GM19043 (cell line): ENCODE data around the gene SIRT3.

Source experiments
- ATAC-seq: cut with Tn5 transposase; IDR thresholded peaks from one replicate; pipeline ENCODE4 v1.9.1; 2021; ENCODE audit warnings: low read depth; ENCODE audit not compliant: unreplicated experiment

Gene SIRT3

DNA sequence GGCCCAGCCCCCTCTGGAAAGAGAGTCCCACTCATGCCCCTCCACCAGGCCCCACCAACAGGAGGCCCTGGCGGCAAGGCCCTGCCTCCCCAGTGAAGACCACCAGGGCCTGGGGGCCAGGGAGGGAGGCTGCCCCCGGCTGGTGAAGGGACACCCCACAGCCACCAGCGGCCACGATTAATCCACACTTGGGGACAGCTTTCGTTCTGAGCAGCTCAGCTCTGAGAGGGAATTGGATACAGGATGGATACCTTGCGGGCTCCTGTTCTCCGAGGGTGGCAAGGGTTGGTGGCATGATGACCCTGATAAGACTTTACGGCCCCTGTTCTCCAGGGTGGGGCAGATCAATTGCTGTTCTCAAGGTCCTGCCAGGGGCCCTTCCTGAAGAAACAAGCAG, 35.2 kb upstream of the SIRT3 start:
- no peak for ATAC-seq

DNA sequence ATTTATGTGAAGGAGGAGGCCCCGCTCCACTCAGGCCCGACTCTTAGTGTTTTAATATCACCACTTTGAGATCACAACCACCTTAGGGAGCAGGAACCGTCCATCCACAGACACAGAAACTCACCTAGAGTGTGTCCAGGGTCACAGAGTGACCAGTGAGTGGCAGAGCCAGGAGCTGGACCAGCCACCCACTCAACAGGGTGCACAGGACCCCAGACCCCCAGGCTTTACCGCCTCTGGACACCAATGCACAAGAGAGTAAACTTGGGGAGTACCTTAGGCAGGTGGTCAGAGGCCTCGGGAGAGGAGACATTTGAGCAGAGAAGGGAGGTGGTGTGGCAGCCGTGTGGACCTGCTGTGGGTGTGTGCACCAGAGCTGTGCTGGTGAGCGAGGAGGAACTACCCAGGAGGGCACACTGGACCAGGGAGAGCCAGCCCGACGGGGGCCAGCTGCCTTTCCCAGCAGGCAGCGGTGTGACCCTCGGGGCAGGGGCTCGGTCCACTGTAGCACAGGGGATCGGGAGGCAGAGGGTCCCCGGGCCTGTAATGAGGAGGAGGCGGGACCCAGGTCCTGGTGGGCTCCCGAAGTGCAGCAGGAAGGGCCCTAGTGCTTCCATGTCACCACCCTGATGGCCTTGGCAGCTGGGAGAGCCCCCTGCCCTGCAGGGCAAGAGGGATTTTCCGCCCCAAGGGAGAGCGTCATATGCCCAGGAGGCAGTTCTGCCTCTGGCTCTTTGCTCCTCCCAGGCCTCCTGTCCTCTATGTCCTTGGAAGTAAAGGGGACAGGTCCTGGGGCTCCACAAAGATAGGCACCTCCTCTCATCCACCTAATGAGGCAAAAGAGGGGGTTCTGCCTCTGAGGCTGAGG, 34.5 kb upstream of the SIRT3 start:
- ATAC-seq, result no peak

DNA sequence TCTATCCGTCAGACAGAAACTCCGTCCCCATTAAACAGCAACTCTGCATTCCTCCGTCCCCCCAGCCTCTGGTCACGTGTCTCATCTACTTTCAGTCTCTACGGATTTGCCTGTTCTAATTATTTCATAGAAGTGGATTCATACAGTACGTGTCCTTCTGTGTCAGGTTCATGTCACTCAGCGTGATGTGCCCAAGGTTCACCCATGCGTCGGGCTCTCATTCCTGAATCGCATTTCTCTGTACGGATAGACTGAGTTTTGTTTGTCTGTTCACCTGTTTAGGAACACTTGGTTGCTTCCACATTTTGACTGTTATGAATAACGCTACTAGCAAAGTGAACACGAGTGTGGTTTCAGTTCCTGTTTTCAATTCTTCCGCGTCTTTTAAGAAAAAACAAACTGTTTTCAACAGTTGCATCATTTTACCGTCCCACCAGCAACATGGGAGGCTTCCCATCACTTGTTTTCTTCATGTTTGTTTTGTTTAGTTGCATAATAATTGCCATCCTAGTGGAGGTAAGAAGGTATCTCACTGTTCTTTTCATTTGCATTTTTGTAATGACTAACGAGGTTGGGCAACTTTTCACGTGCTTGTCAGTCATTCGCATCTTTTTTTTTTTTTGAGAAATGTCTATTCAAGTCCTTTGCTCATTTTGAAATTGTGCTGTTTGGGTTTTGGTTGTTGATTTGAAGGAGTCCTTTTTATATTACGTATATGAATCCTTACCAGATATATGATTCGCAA, 33.2 kb upstream of the SIRT3 start:
- ATAC-seq, result peak; percentile 76

DNA sequence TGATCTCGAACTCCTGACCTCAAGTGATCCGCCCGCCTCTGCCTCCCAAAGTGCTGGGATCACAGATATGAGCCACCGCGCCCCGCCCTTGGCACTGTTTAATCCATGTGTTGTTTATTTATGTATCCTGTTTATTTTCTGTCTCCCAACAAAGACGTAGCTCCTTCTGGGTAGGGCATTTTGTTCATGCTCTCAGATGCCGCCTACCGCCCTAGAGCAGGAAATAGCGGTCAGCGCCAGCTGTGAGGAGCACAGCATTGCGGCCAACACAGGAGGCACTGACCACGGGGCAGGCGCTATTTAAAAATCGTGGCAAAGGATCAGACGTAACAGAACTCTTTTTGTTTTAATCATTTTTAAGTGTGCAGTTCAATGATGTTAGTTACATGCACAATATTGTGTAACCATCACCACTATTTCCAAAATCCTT, 32.6 kb upstream of the SIRT3 start:
- ATAC-seq, result peak; percentile 29

DNA sequence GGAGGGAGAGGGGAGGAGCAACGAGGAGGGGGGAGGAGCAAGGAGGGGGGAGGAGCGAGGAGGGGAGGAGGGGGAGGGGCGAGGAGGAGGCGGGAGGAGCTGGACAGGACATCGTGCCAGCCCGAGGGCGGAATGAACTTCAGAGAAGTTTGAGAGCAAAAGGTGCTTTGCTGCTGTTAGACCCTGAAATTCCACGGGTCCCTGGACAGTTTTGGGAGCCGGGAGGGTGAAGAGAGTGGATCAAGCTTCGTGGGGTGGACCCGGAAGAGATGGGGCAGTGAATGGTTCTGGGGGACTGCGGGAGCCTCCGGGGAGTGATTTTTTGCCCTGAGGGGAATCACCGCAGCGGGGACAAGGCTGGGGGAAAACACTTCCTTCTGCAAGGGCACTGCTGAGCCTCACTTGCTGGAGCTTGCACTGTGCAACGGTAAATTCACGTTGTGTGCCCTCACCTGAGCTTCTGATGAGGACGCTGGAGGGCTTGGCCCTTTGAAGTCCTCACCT, 31.4 kb upstream of the SIRT3 start:
- ATAC-seq, result no peak

DNA sequence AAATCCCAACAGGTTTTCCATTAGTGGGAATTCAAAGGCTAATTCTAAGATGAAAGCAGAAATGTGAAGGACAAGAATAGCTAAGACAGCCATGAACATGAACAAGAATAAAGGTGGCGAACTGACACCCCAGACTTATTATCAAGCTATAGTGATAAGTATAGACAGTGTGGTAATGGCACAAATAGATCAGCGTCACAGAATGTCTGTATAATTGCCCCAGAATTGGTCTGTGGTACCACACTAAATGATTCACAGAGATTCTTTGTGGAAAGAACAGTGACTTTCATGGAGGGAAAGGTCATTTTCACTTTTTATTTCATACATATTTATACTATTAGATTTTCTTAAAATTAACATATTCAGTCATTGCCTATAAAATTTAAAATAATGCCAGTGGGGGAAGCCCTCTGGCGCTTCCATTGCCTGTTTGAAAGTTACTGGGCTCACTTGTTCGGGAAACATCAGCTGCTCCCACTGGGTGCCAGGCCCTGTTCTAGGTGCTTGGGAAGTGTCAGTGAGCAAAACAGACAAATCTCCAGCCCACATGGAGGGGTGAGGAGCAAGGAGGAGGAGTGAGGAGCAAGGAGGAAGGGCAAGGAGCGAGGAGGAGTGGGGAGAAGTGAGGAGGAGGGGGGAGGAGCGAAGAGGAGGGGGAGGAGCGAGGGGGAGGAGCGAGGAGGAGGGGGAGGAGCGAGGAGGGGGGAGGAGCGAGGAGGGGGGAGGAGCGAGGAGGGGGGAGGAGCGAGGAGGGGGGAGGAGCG, 30.7 kb upstream of the SIRT3 start:
- ATAC-seq, result no peak

DNA sequence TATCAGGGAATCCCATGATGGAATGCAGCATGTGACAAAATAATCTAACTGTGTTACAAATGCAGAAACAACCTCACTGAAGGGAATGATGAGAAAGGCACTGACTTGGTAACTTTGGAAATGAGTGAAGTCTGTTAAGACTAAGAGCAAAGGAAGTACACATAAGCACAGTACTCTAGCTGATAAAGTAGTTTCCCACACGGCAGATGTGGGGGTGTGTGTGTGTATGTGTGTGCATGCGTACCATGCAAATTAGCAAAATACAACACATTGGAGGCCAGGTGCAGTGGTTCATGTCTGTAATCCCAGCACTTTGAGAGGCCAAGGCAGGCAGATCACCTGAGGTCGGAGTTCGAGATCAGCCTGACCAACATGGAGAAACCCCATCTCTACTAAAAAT, 25.5 kb upstream of the SIRT3 start:
- no peak for ATAC-seq

DNA sequence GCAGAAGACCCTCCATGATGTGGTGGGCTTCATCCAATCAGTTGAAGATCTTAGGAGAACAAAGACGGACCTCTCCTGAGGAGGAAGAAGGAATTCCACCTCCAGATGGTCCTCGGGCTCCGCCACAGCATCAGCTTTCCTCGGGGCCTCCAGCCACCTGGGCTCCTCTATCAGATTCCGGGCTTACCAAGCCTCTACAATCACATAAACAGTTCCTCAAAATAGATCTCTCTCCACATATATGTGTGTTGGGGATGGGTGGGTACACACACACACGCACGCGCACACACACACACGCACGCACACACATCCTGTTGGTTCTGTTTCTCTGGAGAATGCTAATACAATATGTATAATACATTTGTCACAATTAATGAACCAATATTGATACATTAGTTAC, 23.3 kb upstream of the SIRT3 start:
- ATAC-seq, result no peak

DNA sequence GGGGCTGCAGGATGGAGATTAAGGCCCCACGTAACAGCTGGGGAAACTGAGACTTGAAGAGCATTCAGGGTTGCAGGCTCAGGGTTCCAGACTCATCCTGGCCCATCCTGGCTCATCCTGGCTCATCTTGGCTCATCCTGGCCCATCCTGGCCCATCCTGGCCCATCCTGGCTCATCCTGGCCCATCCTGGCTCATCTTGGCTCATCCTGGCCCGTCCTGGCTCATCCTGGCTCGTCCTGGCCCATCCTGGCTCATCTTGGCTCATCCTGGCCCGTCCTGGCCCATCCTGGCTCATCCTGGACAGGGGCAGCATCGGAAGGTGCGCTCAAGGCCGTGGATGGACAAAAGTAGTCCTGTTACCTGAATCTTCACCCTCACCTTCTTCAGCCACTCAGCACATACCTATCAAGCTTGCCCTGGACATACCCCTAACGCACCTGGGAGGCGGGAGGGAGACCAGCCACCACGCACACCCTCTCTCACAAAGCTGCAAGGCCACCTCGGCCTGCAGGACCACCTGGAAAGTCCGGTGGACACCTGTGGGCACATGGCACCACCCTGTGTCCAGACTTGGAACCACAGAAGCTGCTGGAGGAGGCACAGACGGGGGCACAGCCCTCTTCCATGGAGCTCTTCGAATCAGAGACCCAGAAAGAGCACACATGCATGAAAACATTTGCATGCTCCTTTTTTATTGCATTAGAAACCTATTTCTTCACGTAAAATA, 21.8 kb upstream of the SIRT3 start:
- no peak for ATAC-seq

DNA sequence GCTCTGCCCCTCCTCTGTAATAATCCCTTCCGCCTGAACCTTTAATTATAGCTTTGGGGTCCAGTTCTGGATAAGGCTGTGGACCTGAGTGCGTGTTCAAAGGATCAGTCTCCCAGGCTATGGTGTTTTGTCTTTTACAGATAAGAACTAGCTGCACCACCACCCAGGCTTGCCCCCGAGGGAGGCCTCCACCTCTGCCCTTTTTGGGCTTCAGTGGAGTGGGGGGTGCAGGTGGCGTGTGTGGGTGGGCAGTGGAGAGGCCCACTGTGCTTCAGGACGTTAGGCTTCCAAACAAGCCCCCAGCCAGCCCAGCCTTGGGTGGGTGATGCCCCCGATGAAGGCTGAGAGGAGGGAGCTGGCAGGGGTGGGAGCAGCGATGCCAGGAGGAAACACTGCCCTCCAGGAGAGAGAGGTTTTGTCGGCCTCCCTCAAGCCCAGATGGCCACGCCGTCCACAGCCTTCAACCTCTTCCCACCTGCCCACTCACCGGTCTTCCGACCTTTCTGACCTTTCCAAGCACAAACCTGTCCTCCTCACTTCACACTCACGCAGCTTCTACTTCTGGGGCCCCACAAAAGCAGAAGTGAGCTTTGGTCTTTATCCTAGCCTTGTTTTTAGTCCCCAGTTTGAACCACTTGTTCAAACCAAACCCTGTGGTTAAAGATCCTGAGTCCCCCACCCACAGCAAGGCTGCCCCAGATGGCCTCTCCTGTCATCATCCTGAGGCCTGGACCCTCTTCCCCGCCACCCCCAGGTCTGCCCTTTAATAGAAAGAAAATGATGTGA, 21.0 kb upstream of the SIRT3 start:
- no peak for ATAC-seq

DNA sequence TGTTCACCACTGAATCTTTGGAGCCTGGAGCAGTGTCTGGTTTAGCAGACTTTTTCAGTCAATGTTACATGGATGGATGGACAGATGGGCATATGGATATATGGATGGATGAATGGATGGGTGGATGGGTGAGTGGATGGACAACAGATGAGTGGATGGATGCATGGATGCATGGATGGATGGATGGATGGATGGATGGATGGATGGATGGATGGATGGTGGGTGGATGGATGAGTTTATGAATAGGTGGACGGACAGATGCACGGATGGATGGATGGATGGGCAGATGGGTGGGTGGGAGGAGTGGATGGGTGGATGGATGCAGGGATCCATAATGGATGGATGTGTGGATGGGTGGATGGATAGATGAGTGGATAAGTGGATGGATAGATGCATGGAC, 19.7 kb upstream of the SIRT3 start:
- ATAC-seq, result no peak

DNA sequence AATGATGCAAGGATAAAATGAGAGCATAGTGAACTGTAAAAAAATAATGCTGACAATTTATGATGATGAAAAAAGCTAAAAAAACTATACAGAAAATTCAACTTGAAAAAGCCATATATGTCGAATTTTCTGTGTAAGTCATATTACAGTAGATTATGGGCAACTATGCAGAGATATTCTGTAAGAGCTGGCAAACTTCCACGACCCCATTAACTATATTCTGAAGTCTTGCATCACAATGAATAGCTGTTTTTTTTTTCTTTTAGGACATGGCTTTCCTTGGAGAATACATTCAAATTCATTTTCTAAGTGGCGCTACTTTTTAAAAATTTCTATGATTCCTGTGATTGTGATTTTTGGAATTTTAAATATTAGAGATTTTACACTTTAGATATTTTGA, 19.0 kb upstream of the SIRT3 start:
- no peak for ATAC-seq

DNA sequence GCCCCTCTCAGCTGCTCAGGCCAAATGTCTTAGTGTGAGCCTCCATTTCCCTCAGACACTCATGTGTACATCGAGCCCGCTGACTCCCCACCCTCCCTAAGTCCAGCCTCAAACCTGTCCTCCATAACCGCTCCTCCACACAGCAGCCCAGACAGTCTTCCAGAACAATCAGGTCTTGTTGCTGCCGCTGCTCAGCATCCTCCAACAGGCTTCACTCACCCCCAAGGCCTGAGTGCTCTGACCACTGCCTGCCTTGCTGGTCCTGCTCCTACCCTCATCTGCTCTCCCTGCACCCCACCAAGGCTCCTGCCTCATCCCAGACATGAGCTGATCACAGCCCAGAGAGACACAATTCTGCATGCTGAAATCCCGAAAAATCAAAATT, 17.7 kb upstream of the SIRT3 start:
- no peak for ATAC-seq

DNA sequence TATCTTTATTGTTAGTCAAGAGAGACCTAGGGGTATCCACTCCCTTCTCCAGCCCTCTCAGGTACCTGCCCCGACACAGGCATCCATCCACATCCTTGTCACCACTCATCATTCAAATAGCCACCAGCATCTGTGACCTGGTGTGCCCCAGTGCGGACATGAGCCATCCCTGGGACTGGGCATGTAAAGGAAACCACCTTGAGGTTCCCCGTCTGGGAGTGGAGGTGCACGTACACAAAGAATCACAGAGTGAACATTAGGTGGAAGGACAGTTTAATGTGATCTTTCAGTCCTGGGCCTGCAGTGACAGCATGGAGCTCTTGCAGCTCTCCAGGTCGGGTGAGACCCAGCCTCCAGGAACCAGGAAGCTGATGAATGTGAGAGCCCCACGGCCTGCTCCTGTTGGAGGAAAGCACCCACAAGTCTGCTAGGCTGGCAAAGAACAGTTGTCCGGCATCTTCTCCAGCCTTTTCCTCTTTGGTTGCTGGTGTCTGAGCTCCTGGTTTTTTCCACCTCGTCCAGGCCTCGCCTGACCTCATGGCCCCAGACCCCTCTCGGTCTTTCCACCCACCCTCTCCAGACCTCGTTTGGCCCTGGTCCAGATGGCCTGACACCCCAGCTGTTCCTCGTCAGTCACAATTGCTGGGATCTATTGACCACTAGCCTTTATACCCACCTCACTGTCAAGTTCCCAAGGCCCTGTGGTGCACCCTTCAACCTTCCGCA, 17.2 kb upstream of the SIRT3 start:
- ATAC-seq, result no peak

DNA sequence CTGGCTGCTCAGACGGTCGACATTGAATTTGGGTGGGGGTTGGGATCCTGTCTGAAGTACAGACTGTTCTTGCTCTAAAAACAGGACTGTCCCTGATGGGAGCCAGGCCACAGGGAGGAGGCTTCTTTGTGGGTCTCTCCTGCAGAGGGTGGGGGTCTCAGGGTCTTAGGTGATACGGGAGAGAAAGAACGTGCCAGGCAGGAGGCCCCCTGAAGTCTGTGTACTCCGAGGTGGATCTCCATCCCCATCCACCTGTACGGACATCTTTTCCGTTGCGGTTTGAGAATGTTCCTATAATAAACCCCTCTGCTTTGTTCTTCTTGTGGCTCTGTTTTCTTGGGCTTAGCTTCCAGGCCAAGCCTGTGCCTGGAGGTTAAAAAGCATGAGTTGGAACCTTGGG, 16.5 kb upstream of the SIRT3 start:
- no peak for ATAC-seq

DNA sequence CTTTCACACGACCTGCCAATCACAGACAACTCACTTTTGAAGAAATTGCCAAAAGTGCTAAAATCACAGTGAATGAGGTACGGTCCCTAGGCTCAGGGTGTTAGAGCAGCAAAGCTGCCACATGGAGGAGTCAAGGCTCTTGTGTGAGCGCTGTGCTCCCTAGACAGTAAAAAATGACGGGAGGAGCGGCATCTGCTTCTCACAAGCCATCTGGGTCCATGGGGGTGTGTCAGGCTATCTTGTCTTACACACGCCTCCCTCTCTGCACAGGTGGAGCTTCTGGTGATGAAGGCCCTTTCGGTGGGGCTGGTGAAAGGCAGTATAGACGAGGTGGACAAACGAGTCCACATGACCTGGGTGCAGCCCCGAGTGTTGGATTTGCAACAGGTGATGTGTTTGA, 15.4 kb upstream of the SIRT3 start:
- no peak for ATAC-seq

DNA sequence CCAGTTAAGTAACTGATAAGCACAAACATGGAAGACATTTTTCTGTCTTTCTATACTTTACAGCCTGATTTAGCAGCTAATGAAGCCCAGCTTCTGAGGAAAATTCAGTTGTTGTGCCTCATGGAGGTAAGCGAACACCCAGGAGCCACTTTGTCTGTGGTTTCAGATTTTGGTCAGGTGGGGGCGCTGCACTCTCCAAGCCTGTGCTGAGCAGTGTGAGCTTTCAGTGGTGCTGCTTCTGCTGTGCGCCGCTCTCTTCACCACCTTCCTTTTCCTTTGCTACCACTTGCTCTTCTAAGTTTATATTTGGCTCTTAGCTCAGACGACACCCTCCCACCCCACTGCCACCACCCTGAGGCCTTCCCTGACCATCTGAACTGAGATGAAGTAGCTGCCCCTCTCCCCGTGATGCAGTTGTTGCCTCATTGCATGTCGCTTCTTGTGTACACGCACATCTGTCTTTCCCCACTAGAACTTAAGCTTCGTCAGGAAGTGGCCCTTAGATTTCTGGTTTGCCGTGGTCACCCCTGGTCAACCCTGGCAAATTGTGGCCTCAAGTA, 14.7 kb upstream of the SIRT3 start:
- no peak for ATAC-seq

DNA sequence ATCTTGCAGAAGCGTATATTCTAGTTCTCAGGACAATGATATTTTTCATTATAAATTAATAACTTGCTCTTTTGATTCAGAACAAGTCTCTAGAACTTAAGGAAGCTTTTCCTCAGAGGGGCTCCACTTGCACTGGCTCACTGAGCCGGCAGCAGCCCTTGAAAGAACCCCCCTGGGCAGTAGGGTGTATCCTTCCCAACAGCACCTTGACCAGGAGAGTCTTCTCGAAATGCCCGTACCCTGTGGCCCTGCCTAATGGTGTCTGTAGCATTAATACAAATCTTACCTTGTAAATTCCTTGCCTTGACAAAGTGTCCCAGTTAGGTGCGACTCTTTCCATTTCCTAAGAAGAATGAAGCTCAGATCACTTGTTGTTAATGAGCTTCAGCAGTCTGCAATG, 14.1 kb upstream of the SIRT3 start:
- ATAC-seq, result no peak

DNA sequence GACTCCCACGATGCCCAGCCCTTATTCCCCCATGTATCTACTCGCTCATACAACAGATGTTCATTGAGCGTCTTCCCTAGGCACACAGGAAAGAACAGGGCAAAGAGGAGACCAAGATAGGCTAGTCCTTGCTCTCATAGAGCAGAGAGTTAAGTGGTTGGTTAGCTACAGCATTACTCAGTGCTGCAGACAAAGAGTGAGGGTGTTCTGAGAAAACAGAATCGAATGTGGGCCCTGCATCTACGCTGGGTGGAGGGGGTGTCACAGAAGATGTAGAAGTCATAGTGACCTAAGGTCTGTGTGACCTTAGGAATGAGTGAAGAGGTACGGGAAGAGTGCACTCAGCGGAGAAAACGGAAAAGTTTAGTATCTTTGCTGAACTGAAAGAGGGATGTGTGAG, 12.9 kb upstream of the SIRT3 start:
- no peak for ATAC-seq
